Activated B cell treated with CpG ODN at 0.5 μM for 24 hours (primary cell): ENCODE measurements around the gene CCT2. TPM values are rescaled to one million over a fixed set of nuclear protein-coding genes. Genes with fewer than 3 reads are reported as not detected.
"Not testable (repeated sequence)": the region's sequence is repeated elsewhere in the genome, so short reads cannot be mapped to it uniquely, and the experiment has no call there.

Source experiments
- ATAC-seq: fragments of 200-7000 bp; cut with Tn5 transposase; one replicate; pipeline ENCODE4 v1.10.0; 2021; ENCODE audit warnings: low read depth, mild to moderate bottlenecking, moderate library complexity
- CTCF ChIA-PET: fragments of 350-600 bp; sonication (Branson Sonifier 250); formaldehyde crosslinking; loops from one replicate; lab custom pipeline; 2021; ENCODE audit warnings: antibody characterized with exemption; lab: Charles Lee
- POLR2A ChIA-PET: fragments of 350-600 bp; sonication (Branson Sonifier 250); formaldehyde crosslinking; loops from one replicate; lab custom pipeline; 2021; ENCODE audit warnings: antibody characterized with exemption; lab: Charles Lee
- DNase-seq: peaks from one replicate; pipeline ENCODE4 v3.0.0; 2022
- H3K27ac Mint-ChIP-seq: one replicate; pipeline ENCODE4 v1.8.0; 2020; ENCODE audit warnings: mixed read lengths
- H3K27me3 Mint-ChIP-seq: one replicate; pipeline ENCODE4 v1.8.0; 2021; ENCODE audit warnings: mixed read lengths
- H3K36me3 Mint-ChIP-seq: one replicate; pipeline ENCODE4 v1.8.0; 2021; ENCODE audit warnings: low read depth, mixed read lengths
- H3K4me1 Mint-ChIP-seq: one replicate; pipeline ENCODE4 v1.8.0; 2021; ENCODE audit warnings: mixed read lengths
- H3K4me3 Mint-ChIP-seq: one replicate; pipeline ENCODE4 v1.8.0; 2020; ENCODE audit warnings: mild to moderate bottlenecking, mixed read lengths
- H3K9me3 Mint-ChIP-seq: one replicate; pipeline ENCODE4 v1.8.0; 2020; ENCODE audit warnings: mixed read lengths
- intact Hi-C: fragments of 100-400 bp; cut with micrococcal nuclease; formaldehyde crosslinking; loops from one replicate; pipeline ENCODE4 v1.15.1; 2024
- total RNA-seq: library from RNA; stranded (reverse); gene quantifications from 2 replicates; pipeline ENCODE4 v1.2.3, GENCODE V29; 2022
- TF ChIP-seq, protein P1 (sequence below): fragments of 200-600 bp; IDR thresholded peaks from one replicate; pipeline ENCODE4 v1.8.0; 2022; ENCODE audit warnings: antibody characterized with exemption, mild to moderate bottlenecking

Gene CCT2
- total RNA-seq, 1 donor from 2014 or later = 211 TPM

DNA sequence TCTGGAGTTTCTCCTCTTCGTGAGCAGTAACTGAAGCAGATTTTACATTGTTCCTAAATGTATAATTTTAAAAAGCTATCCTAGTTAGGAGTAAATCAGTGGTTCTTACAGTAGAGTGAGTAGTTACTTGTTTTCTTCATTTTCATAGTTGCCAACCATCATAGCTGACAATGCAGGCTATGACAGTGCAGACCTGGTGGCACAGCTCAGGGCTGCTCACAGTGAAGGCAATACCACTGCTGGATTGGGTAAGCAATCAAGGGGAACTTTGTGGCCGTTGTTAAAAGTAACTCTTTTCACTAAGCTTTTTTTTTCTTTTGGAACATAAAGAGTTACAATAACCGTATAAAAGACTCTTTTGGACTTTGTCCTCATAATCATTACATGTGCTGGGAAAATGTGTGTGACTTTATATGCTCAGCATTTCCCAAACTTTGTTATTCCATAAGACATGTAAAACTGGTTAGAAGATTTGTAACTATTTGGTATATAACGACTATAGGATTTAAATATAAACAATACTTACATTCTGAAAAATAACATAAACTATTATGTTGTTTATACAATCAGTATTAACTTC is 13.0 kb downstream of the CCT2 start:
- intact Hi-C loops = no loop called here
- Mint-ChIP-seq H3K4me3 (no peak overlapping the region), H3K27ac (no peak overlapping the region), H3K4me1 (no peaks in the 10 kb centered on the region), H3K27me3 (no peaks in the 10 kb centered on the region), H3K36me3 (peaks cover 88% of the 10 kb centered on the region), H3K9me3 (no peaks in the 10 kb centered on the region)
- DNase-seq = no peak
- no peak for ATAC-seq
- TF ChIP-seq, protein P1, sequence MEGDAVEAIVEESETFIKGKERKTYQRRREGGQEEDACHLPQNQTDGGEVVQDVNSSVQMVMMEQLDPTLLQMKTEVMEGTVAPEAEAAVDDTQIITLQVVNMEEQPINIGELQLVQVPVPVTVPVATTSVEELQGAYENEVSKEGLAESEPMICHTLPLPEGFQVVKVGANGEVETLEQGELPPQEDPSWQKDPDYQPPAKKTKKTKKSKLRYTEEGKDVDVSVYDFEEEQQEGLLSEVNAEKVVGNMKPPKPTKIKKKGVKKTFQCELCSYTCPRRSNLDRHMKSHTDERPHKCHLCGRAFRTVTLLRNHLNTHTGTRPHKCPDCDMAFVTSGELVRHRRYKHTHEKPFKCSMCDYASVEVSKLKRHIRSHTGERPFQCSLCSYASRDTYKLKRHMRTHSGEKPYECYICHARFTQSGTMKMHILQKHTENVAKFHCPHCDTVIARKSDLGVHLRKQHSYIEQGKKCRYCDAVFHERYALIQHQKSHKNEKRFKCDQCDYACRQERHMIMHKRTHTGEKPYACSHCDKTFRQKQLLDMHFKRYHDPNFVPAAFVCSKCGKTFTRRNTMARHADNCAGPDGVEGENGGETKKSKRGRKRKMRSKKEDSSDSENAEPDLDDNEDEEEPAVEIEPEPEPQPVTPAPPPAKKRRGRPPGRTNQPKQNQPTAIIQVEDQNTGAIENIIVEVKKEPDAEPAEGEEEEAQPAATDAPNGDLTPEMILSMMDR = no peak
- ChIA-PET POLR2A (no interaction called here), CTCF (no interaction called here)

DNA sequence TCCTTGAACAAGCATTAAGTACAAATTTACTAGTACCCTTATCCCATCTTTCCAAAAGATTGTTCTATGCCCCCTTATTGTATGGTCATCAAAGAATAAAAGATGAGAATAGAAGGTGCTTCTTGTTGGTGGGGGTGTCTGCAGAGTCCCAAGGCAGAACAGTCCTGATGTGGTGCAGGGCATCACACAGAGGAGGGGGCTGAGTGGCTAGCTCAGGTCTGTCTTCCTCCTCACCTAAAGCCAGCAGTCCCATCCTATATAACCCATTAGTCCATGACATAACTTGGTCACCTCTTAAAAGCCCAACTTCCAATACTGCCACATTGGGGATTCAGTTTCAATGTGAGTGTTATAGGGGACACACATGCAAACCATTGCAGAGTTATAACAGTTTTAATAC is 15.5 kb downstream of the CCT2 start:
- Mint-ChIP-seq H3K27ac (no peak overlapping the region), H3K27me3 (no peaks in the 10 kb centered on the region), H3K4me3 (no peak overlapping the region), H3K36me3 (peaks cover 70% of the 10 kb centered on the region), H3K9me3 (no peaks in the 10 kb centered on the region), H3K4me1 (no peaks in the 10 kb centered on the region)
- TF ChIP-seq, protein P1 = no peak
- ChIA-PET CTCF (no interaction called here), POLR2A (no interaction called here)
- DNase-seq (no peak), ATAC-seq (no peak)
- intact Hi-C loops = no loop called here

GRCh38 chr12:69601962-69602685 is 16.9 kb downstream of the CCT2 start:
- DNase-seq (no peak), ATAC-seq (no peak)
- POLR2A ChIA-PET = no interaction called here
- Mint-ChIP-seq H3K4me1 (no peaks in the 10 kb centered on the region), H3K27ac (no peak overlapping the region), H3K36me3 (peaks cover 57% of the 10 kb centered on the region), H3K4me3 (no peak overlapping the region), H3K27me3 (no peaks in the 10 kb centered on the region), H3K9me3 (no peaks in the 10 kb centered on the region)
- intact Hi-C loops = no loop called here
- CTCF ChIA-PET = no interaction called here
- TF ChIP-seq, protein P1 = no peak

GRCh38 chr12:69602954-69603353 is 17.7 kb downstream of the CCT2 start:
- intact Hi-C loops = no loop called here
- no peak for ATAC-seq
- ChIA-PET POLR2A (no interaction called here), CTCF (no interaction called here)
- Mint-ChIP-seq H3K27ac (no peak overlapping the region), H3K9me3 (no peaks in the 10 kb centered on the region), H3K36me3 (peaks cover 49% of the 10 kb centered on the region), H3K4me3 (no peak overlapping the region), H3K27me3 (no peaks in the 10 kb centered on the region), H3K4me1 (no peaks in the 10 kb centered on the region)
- DNase-seq = no peak
- TF ChIP-seq, protein P1 = no peak

GRCh38 chr12:69603556-69603955 is 18.3 kb downstream of the CCT2 start:
- intact Hi-C loops, H3K27ac Mint-ChIP-seq, ATAC-seq, DNase-seq, H3K4me1 Mint-ChIP-seq, POLR2A ChIA-PET, H3K9me3 Mint-ChIP-seq, CTCF ChIA-PET, H3K4me3 Mint-ChIP-seq, H3K27me3 Mint-ChIP-seq: not testable (repeated sequence)
- peaks cover 43% of the 10 kb centered on the region for H3K36me3 Mint-ChIP-seq

- DNase-seq = not testable (repeated sequence)
Observed at GRCh38 chr12:69604275-69604674, 19.0 kb downstream of the CCT2 start.

More at GRCh38 chr12:69604275-69604674, 19.0 kb downstream of the CCT2 start:
- H3K4me3 Mint-ChIP-seq, H3K9me3 Mint-ChIP-seq, H3K27ac Mint-ChIP-seq, POLR2A ChIA-PET, CTCF ChIA-PET, H3K4me1 Mint-ChIP-seq, intact Hi-C loops, ATAC-seq, H3K27me3 Mint-ChIP-seq: not testable (repeated sequence)
- peaks cover 38% of the 10 kb centered on the region for H3K36me3 Mint-ChIP-seq
